ENCODE results near the gene FMOD.

Gene FMOD

GRCh38 chr1:203351037-203351625 is at the start of gene FMOD:
TSS of gene FMOD (minus strand) at chr1:203351122. CDS start at chr1:203348270, 2,852 bp downstream.
- DNase-seq (ENCODE audit: low read depth, low spot score) = no peak

GRCh38 chr1:203396595-203397194 is 45.8 kb upstream of the FMOD start:
- DNase-seq (ENCODE audit: low read depth, low spot score) = no peak

GRCh38 chr1:203395751-203396150 is 44.8 kb upstream of the FMOD start:
- no peak for DNase-seq (ENCODE audit: low read depth, low spot score)

- DNase-seq (ENCODE audit: low read depth, low spot score) = no peak
Measured at GRCh38 chr1:203390298-203390697, 39.4 kb upstream of the FMOD start.

- no peak for DNase-seq (ENCODE audit: low read depth, low spot score)
Measured at GRCh38 chr1:203388683-203389082, 37.8 kb upstream of the FMOD start.

GRCh38 chr1:203382026-203382425 is 31.1 kb upstream of the FMOD start:
- DNase-seq (ENCODE audit: low read depth, low spot score) = no peak

GRCh38 chr1:203381151-203381751 is 30.3 kb upstream of the FMOD start:
- DNase-seq (ENCODE audit: low read depth, low spot score) = no peak

GRCh38 chr1:203380420-203381150 is 29.7 kb upstream of the FMOD start:
- DNase-seq (ENCODE audit: low read depth, low spot score) = no peak

- DNase-seq (ENCODE audit: low read depth, low spot score) = no peak
Measured at GRCh38 chr1:203379825-203380224, 28.9 kb upstream of the FMOD start.

GRCh38 chr1:203378556-203379245 is 27.8 kb upstream of the FMOD start:
- DNase-seq (ENCODE audit: low read depth, low spot score) = no peak

- DNase-seq (ENCODE audit: low read depth, low spot score) = no peak
Measured at GRCh38 chr1:203373991-203374390, 23.1 kb upstream of the FMOD start.

- DNase-seq (ENCODE audit: low read depth, low spot score) = no peak
Measured at GRCh38 chr1:203373002-203373401, 22.1 kb upstream of the FMOD start.

- DNase-seq (ENCODE audit: low read depth, low spot score) = no peak
Measured at GRCh38 chr1:203371288-203371687, 20.4 kb upstream of the FMOD start.

- DNase-seq (ENCODE audit: low read depth, low spot score) = no peak
Measured at GRCh38 chr1:203369666-203370065, 18.7 kb upstream of the FMOD start.

- no peak for DNase-seq (ENCODE audit: low read depth, low spot score)
Measured at GRCh38 chr1:203368624-203369451, 17.9 kb upstream of the FMOD start.

- no peak for DNase-seq (ENCODE audit: low read depth, low spot score)
Measured at GRCh38 chr1:203367057-203367456, 16.1 kb upstream of the FMOD start.

GRCh38 chr1:203366476-203366875 is 15.6 kb upstream of the FMOD start:
- no peak for DNase-seq (ENCODE audit: low read depth, low spot score)

- DNase-seq (ENCODE audit: low read depth, low spot score) = no peak
Measured at GRCh38 chr1:203364806-203365205, 13.9 kb upstream of the FMOD start.

GRCh38 chr1:203364094-203364801 is 13.3 kb upstream of the FMOD start:
- no peak for DNase-seq (ENCODE audit: low read depth, low spot score)

- no peak for DNase-seq (ENCODE audit: low read depth, low spot score)
Measured at GRCh38 chr1:203362720-203363025, 11.8 kb upstream of the FMOD start.
